ENCODE data around the gene ACOT9. TPM values are rescaled to one million over a fixed set of nuclear protein-coding genes. Genes with fewer than 3 reads are reported as not detected.

Gene ACOT9
- total and polyA plus RNA-seq, 2 donors (not counting 3 experiments of a cell fraction or from before 2014, with no cell fraction given) = 38.4 to 83.1 TPM

GRCh38 chrX:23782455-23782854 is 39.4 kb upstream of the ACOT9 start:
- H3K9me3 ChIP-seq (replicated peaks; ENCODE audit: control insufficient read depth, insufficient read depth, low read length) = no peaks in the 10 kb centered on the region
- ChIA-PET CTCF (interaction anchor here (0.9 to 4.6 kb wide), 11 partner anchors 15 to 272 kb away, joined by 3 to 132 read pairs (median 3); partner anchors contain the start of gene EIF2S3), POLR2A (interaction anchor here (0.6 to 3.2 kb wide), 23 partner anchors 9 to 272 kb away, joined by 3 to 92 read pairs (median 5); partner anchors contain the start of genes ACOT9, APOO, CXorf58 and EIF2S3)
- peak overlapping the region; percentile 84 for H3K27ac ChIP-seq (ENCODE audit: insufficient read depth, low read depth, low read length)
- no TSS peak for BruUV-seq (replicated peaks)
- H3K9ac ChIP-seq (replicated peaks; ENCODE audit: extremely low read depth, insufficient read depth, low read length) = peak overlapping the region; percentile 51
- no peak for FAIRE-seq
- H3K79me2 ChIP-seq (ENCODE audit: control insufficient read depth, insufficient read depth, low read length) = peaks cover 20% of the 10 kb centered on the region
- no peaks in the 10 kb centered on the region for H4K20me1 ChIP-seq (replicated peaks; ENCODE audit: control insufficient read depth, extremely low read depth, insufficient read depth, low read length)
- H3K9me1 ChIP-seq (replicated peaks; ENCODE audit: control insufficient read depth, extremely low read depth, insufficient read depth, low read length) = no peaks in the 10 kb centered on the region
- H3K27me3 ChIP-seq (ENCODE audit: control insufficient read depth in 2 of 2, insufficient read depth in 2 of 2, low read length in 2 of 2) = no peaks in the 10 kb centered on the region
- H2AFZ ChIP-seq (ENCODE audit: low read depth, low read length) = peak overlapping the region; percentile 45
- peaks cover 2 to 3% of the 10 kb centered on the region in 2 experiments for H3K36me3 ChIP-seq (ENCODE audit: control insufficient read depth in 2 of 2, extremely low read depth in 1 of 2, insufficient read depth in 2 of 2, low read length in 2 of 2)
- dilution Hi-C loops (cut with MboI; ENCODE audit: extremely low pct_ligation_motif_present, low sequenced_read_pairs) = no loop called here
- DNase-seq (ENCODE audit: low read depth, low spot score) = no peak
- intact Hi-C loops (cut with micrococcal nuclease) = loop anchor here (1.0 to 10.0 kb wide), 4 partner anchors 26 to 272 kb away; partner anchors contain the start of genes EIF2S3 and KLHL15
- H3K4me2 ChIP-seq (ENCODE audit: insufficient read depth, low read length) = peak overlapping the region; percentile 70
- H3K4me1 ChIP-seq (ENCODE audit: control insufficient read depth, extremely low read depth, insufficient read depth, low read length) = peaks cover 23% of the 10 kb centered on the region
- TF ChIP-seq POLR2A (IDR thresholded peaks at IDR 0.05; ENCODE audit: low read depth, low read length) (no peak), JUN (IDR thresholded peaks at IDR 0.05; ENCODE audit: borderline replicate concordance, insufficient read depth, insufficient read length, low read depth) (no peak), FOS (IDR thresholded peaks at IDR 0.05; ENCODE audit: borderline replicate concordance, insufficient read depth, low read length) (no peak), MYC (IDR thresholded peaks at IDR 0.05; ENCODE audit: low read depth, low read length) (no peak), MAX (IDR thresholded peaks at IDR 0.05; ENCODE audit: insufficient read depth, insufficient read length) (no peak), GATA2 (IDR thresholded peaks at IDR 0.05; ENCODE audit: insufficient read depth, insufficient read length, low read depth, low read length) (no peak)
- no peak overlapping the region for H3K4me3 ChIP-seq (replicated peaks in 1 of 3; ENCODE audit: insufficient read depth in 1 of 3, low read depth in 1 of 3, low read length in 3 of 3)

- intact Hi-C loops (cut with micrococcal nuclease) = no loop called here
- Histone ChIP-seq H3K4me1 (ENCODE audit: control insufficient read depth, extremely low read depth, insufficient read depth, low read length) (peaks cover 14% of the 10 kb centered on the region), H3K36me3 (ENCODE audit: control insufficient read depth in 2 of 2, extremely low read depth in 1 of 2, insufficient read depth in 2 of 2, low read length in 2 of 2) (no peaks in the 10 kb centered on the region), H3K9ac (replicated peaks; ENCODE audit: extremely low read depth, insufficient read depth, low read length) (no peak overlapping the region), H3K4me3 (replicated peaks in 1 of 3; ENCODE audit: insufficient read depth in 1 of 3, low read depth in 1 of 3, low read length in 3 of 3) (no peak overlapping the region), H3K9me1 (replicated peaks; ENCODE audit: control insufficient read depth, extremely low read depth, insufficient read depth, low read length) (no peaks in the 10 kb centered on the region), H3K4me2 (ENCODE audit: insufficient read depth, low read length) (no peak overlapping the region), H4K20me1 (replicated peaks; ENCODE audit: control insufficient read depth, extremely low read depth, insufficient read depth, low read length) (no peaks in the 10 kb centered on the region), H3K79me2 (ENCODE audit: control insufficient read depth, insufficient read depth, low read length) (peaks cover 8% of the 10 kb centered on the region), H3K27ac (ENCODE audit: insufficient read depth, low read depth, low read length) (no peak overlapping the region), H3K9me3 (replicated peaks; ENCODE audit: control insufficient read depth, insufficient read depth, low read length) (no peaks in the 10 kb centered on the region), H3K27me3 (ENCODE audit: control insufficient read depth in 2 of 2, insufficient read depth in 2 of 2, low read length in 2 of 2) (no peaks in the 10 kb centered on the region), H2AFZ (ENCODE audit: low read depth, low read length) (peak overlapping the region; percentile 51)
- DNase-seq (ENCODE audit: low read depth, low spot score) (peak; percentile 4), FAIRE-seq (peak; percentile 47)
- POLR2A ChIA-PET = no interaction called here
- TF ChIP-seq MYC (IDR thresholded peaks at IDR 0.05; ENCODE audit: low read depth, low read length) (no peak), FOS (IDR thresholded peaks at IDR 0.05; ENCODE audit: borderline replicate concordance, insufficient read depth, low read length) (no peak), JUN (IDR thresholded peaks at IDR 0.05; ENCODE audit: borderline replicate concordance, insufficient read depth, insufficient read length, low read depth) (no peak), EZH2 (IDR thresholded peaks at IDR 0.05; ENCODE audit: borderline replicate concordance, low read depth, low read length, severe bottlenecking) (no peak), CTCF (IDR thresholded peaks at IDR 0.05; ENCODE audit: extremely low read depth in 1 of 2, insufficient read depth in 1 of 2, low read depth in 1 of 2, low read length in 2 of 2) (no peak), POLR2AphosphoS5 (IDR thresholded peaks at IDR 0.05; ENCODE audit: insufficient read depth, low read depth, low read length) (no peak), MAX (IDR thresholded peaks at IDR 0.05; ENCODE audit: insufficient read depth, insufficient read length) (no peak), POLR2A (IDR thresholded peaks at IDR 0.05; ENCODE audit: low read depth, low read length) (no peak), GATA2 (IDR thresholded peaks at IDR 0.05; ENCODE audit: insufficient read depth, insufficient read length, low read depth, low read length) (no peak)
- CTCF ChIA-PET = interaction anchor here (1.1 to 2.6 kb wide), 2 partner anchors 22 to 123 kb away, joined by 4 to 18 read pairs; no protein-coding TSS in a partner anchor
- no TSS peak for BruUV-seq (replicated peaks)
- dilution Hi-C loops (cut with MboI; ENCODE audit: extremely low pct_ligation_motif_present, low sequenced_read_pairs) = no loop called here
Measured at GRCh38 chrX:23779025-23779424, 35.9 kb upstream of the ACOT9 start.
